GM19099 (cell line): ENCODE data around the gene KDM4C.

Source experiments
- POLR2A ChIP-seq: IDR thresholded peaks from 3 replicates; pipeline ENCODE4 v1.6.1; 2011; ENCODE audit warnings: low read depth; ENCODE audit not compliant: insufficient read length; ENCODE audit errors: extremely low read depth

Gene KDM4C

GRCh38 chr9:6788162-6789016, 30.6 kb downstream of the KDM4C start:
- no peak for TF ChIP-seq POLR2A

- TF ChIP-seq POLR2A: no peak
Measured at GRCh38 chr9:6790866-6791265, 33.1 kb downstream of the KDM4C start.

- no peak for TF ChIP-seq POLR2A
Measured at GRCh38 chr9:6793203-6793602, 35.4 kb downstream of the KDM4C start.

- no peak for TF ChIP-seq POLR2A
Measured at GRCh38 chr9:6794936-6795335, 37.2 kb downstream of the KDM4C start.

- TF ChIP-seq POLR2A: no peak
Measured at GRCh38 chr9:6802926-6803325, 45.2 kb downstream of the KDM4C start.

- TF ChIP-seq POLR2A: no peak
Measured at GRCh38 chr9:6805532-6805931, 47.8 kb downstream of the KDM4C start.

- TF ChIP-seq POLR2A: no peak
Measured at GRCh38 chr9:6811436-6811835, 53.7 kb downstream of the KDM4C start.

- no peak for TF ChIP-seq POLR2A
Measured at GRCh38 chr9:6816581-6816980, 58.8 kb downstream of the KDM4C start.

- TF ChIP-seq POLR2A: no peak
Measured at GRCh38 chr9:6818292-6818922, 60.6 kb downstream of the KDM4C start.

- TF ChIP-seq POLR2A: no peak
Measured at GRCh38 chr9:6819112-6819511, 61.3 kb downstream of the KDM4C start.

GRCh38 chr9:6819529-6819928, 61.8 kb downstream of the KDM4C start:
- TF ChIP-seq POLR2A: no peak

- no peak for TF ChIP-seq POLR2A
Measured at GRCh38 chr9:6822696-6823095, 64.9 kb downstream of the KDM4C start.

GRCh38 chr9:6827439-6828145, 69.8 kb downstream of the KDM4C start:
- no peak for TF ChIP-seq POLR2A

- no peak for TF ChIP-seq POLR2A
Measured at GRCh38 chr9:6829027-6829426, 71.3 kb downstream of the KDM4C start.

- no peak for TF ChIP-seq POLR2A
Measured at GRCh38 chr9:6829536-6829935, 71.8 kb downstream of the KDM4C start.

- no peak for TF ChIP-seq POLR2A
Measured at GRCh38 chr9:6833518-6834192, 75.9 kb downstream of the KDM4C start.

- TF ChIP-seq POLR2A: no peak
Measured at GRCh38 chr9:6834306-6834705, 76.5 kb downstream of the KDM4C start.
